NCI-H128 (cell line): Measurements from ENCODE around the gene GALNTL6.
A peak's percentile ranks its signal among the peaks of the same experiment; 100 is the strongest.

Experiments used
- DNase-seq: peaks from one replicate; lab custom pipeline; 2025; ENCODE audit not compliant: unreplicated experiment; lab: John Stamatoyannopoulos, UW

GALNTL6 gene

DNA sequence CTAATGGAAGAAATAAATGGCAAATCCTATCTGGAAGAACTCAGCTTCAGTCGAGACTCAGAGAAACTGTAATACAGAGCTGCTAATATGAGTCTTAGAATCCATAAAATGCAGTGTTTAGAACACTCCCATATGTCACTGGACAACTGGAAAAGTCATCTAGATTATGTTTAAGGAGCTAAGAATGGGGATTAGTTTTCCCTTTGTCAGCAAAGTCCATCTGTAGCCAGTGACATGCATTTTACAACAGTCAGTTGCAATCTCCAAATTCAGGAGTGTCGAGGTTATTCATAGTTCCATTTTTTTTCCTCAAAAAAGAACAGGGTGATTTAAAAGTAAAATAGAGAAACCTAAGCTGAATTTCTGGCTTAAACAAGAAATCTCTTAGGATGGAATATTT is 838.8 kb downstream of the GALNTL6 start:
- no peak for DNase-seq

- DNase-seq: no peak
Observed at GRCh38 chr4:172652369-172652768, 839.2 kb downstream of the GALNTL6 start.

DNA sequence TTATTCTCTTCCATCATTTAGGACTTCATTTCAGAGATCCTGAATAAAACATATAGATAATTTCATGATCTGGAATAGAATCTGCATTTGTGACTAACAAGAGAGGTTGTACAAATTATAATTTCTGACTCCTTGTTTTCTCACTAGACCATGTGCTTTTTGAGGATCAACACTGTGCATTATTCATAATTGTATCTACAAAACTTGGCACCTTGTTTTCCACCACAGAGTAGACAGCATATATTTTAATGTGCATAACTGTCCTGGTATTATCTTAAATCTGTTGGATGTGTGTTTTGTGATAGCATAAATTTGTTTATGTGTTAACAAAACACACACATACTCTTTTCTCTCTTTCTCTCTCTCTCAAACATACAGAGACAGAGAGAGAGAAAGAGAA is 840.5 kb downstream of the GALNTL6 start:
- no peak for DNase-seq

DNA sequence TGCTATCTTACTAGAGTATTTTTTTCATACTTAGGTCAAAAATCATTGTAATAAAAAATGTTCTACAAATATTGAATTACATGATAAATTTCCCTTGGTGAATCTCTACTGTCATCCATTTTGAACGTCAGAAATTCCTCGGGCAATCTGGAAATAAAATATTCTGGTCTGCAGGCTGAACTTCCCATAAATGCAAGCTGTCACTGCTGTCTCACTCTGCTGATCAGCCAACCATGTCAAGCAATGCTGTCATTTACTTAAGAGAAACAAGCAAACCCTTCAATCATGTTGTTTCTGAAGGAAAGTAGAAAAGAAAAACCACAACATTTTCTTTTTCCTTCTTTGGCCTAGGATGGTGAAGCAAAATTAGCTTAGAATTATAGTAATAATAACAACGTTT is 841.3 kb downstream of the GALNTL6 start:
- no peak for DNase-seq

- DNase-seq: no peak
Observed at GRCh38 chr4:172656055-172656454, 842.9 kb downstream of the GALNTL6 start.

- no peak for DNase-seq
Observed at GRCh38 chr4:172657081-172657480, 843.9 kb downstream of the GALNTL6 start.

DNA sequence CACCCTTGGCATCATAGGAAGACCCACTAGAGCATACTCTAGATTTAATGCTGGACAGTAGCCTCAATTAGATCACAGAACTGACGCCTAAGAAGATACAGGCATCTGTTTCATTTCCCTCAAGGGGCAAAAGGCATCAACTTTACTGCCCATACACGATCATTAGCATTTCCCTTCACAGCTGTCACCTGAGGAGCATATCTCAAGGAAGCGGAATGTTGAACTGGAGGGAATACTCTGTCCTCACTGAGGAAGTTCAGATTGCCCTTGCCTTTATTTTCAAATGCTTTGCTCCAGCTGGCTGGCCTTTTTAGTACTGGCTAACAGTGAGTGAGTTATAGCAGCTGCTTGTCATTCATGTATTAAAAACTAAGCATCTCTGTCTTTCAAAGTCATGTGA is 847.0 kb downstream of the GALNTL6 start:
- no peak for DNase-seq

DNA sequence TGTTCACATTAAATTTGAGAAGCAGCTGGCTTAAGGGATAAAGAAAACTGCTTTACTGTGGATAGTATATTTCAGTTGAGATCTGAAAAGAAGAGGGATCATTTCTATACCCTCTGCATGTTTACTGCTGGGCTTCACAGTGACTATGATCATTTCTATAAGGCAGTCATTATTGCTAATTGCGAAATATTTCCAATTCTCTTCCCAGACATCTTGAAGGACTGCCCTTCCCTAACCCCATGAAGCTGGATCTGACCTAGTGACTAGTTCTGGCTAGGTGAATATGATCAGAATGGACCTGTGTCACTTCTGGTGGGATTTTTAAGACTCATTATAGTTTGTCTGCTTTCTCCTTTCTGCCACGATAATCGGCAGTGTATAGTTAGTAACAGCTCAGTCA is 848.9 kb downstream of the GALNTL6 start:
- DNase-seq: no peak

DNA sequence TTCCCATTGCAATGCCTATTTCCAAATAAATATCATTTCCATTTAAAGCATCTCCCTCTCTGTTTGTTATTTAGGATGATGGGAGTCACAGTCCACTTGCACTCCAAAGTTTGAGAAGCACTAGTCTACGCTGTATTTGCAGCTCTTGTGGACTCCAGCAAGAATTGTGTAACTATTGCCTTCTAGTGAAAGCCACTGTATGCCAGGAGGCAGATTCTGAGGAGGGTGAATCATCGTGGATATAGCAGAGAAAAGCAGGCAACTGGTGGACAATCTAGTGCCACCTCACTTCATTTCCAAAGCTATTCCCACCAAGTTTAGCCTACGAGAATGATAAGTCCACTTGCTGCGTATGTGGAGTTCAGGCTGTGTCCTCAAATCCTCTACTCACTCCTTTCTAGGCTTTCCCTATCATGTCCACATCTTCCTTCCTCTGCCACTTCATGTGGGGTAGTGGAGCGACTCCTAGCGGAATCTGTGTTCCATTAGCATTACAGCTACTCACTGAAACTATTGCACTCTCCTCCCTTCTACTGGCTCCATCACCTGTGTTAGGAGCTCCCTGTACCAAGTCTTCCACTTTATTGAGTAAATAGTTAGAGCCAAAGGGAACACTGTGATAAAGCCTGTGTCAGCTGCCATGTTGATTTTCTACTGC is 853.6 kb downstream of the GALNTL6 start:
- DNase-seq: no peak

GRCh38 chr4:172674811-172675210 is 861.6 kb downstream of the GALNTL6 start:
- no peak for DNase-seq

DNA sequence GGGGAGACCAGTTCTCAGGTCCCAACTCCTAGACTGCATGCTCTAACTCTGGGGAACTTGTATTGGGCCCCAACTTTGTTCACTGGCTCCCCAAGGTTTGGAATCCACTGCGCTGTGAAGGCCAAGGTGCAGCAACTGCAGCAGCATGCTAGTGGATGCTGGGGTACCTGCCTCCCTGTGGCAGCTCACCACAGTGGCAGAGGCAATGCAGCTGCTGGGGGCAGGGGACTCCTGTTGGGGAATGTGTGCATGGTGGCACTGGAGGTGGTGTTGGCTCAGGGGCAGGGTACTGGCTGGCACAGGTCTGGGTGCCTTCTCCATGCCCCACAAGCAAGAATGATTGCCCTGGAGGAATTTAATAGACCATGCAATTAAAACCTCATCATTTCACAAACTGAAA is 862.0 kb downstream of the GALNTL6 start:
- DNase-seq: no peak

DNA sequence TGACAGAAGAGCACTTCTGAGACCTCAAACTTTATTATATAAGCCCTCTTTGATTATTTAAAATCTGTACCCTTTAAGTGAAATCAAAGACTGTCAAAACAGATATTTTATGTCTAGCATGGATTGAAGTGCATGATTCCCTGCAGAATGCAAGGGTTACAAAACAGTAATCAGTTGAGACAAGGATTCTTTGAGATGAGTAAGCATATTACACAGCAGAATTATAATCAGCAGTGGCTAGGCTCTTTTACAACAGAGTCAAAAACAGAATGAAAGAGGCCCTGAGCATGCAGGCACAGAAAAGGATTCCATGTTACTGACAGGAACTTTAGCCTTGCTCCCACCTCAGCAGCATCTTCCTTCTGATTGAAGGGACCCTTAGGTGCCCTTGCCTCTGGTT is 867.5 kb downstream of the GALNTL6 start:
- no peak for DNase-seq

DNA sequence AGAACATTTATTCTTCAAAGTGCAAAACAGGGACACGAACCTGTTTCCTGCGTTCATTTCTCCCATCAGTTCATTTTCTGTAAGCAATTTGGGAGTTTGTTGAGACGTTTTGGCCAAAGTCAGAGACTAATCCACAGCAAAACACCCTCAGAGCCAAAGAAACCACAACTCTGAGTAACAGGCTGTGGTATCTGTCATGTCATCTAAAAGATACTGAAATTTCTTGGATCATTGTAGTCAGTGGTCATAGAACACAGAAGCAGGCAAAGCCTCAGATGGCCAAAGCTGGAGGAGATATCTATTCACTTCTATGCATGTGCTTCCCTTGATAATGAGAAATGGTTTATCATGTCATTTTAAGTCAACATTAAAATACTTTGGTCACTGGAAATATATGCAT is 869.8 kb downstream of the GALNTL6 start:
- no peak for DNase-seq

- DNase-seq: no peak
Observed at GRCh38 chr4:172686021-172686420, 872.8 kb downstream of the GALNTL6 start.

DNA sequence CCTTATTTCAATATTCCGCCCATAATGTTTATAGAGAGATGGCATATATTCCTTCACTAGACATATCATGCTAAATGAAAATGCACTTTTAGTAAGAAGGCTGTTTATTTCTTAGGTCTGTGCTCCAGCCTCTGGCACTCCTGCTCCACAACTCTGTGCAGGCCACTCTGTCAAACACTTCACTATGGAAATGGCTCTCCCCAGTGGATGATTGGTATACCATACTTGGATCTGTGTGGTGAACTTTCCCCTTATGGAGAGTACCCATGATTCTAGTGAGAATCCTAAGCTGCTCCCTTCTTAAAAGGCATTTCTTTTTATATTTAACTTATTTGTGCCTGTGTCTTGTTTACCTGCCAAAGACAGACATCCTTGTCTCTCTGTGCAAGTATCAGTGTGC is 875.3 kb downstream of the GALNTL6 start:
- no peak for DNase-seq

GRCh38 chr4:172691552-172691951 is 878.3 kb downstream of the GALNTL6 start:
- no peak for DNase-seq

- no peak for DNase-seq
Observed at GRCh38 chr4:172692701-172693100, 879.5 kb downstream of the GALNTL6 start.

DNA sequence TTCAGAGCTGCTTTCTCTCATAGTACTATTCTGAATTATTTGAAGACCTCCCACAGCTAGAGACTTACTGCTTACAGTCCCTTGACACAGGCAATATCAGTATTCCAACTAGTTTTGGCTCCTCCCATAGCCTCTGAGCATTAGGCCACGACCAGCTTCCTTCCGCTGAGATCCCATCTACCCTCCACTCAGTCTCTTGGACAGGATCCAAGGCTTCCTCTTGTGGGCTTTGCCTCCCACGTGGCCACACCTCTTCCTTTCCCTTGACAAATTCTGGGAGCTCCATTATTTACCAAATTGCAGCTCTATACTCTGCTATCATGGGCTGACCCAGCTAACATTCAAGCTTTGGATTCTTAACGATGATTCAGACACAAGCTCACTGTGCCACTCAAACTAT is 885.1 kb downstream of the GALNTL6 start:
- no peak for DNase-seq

GRCh38 chr4:172705565-172705964 is 892.4 kb downstream of the GALNTL6 start:
- DNase-seq: no peak

GRCh38 chr4:172706000-172706399 is 892.8 kb downstream of the GALNTL6 start:
- no peak for DNase-seq

GRCh38 chr4:172707622-172708021 is 894.4 kb downstream of the GALNTL6 start:
- DNase-seq: no peak

DNA sequence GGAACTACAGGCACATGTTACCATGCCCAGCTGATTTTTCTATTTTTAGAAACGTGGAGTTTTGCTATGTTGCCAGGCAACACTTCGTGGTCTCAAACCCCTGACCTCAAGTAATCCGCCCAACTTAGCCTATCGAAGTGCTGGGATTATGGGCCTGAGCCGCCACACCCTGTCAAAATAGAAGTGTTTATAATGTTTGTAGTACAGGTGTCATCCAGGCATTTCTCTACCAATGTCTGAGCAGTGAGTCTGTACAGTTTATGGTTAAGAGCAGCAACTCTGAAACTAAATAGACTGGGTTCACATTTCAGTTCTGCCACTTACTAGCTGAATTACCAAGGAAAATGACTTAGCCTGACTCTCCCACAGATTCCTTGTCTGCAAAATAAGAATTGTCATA is 895.0 kb downstream of the GALNTL6 start:
- DNase-seq: no peak

DNA sequence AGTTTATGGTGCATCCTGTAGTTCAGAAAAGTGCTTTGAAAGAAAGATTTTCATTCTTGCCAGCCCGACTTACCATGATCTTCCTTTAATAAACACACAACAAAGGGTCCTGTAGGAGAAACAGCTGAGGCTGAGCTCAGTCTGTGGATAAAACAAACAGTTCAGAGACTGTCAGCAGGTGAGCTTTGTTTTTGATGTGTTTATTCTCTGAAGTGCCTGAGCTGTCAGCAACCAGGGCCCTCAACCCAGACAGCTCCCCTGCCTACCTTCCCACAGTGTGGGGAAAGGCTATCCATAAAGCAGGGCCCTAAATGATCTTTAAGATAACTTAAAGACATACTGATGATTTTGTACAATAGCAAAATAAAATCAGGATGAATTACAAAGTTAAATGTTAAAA is 896.2 kb downstream of the GALNTL6 start:
- DNase-seq: peak; percentile 23

- no peak for DNase-seq
Observed at GRCh38 chr4:172716291-172716690, 903.1 kb downstream of the GALNTL6 start.
